GM21529 (cell line): ENCODE measurements around the gene KRTAP15-1.

Experiments used
- ATAC-seq: cut with Tn5 transposase; IDR thresholded peaks from one replicate; pipeline ENCODE4 v1.9.1; 2021; ENCODE audit not compliant: unreplicated experiment

The KRTAP15-1 gene

DNA sequence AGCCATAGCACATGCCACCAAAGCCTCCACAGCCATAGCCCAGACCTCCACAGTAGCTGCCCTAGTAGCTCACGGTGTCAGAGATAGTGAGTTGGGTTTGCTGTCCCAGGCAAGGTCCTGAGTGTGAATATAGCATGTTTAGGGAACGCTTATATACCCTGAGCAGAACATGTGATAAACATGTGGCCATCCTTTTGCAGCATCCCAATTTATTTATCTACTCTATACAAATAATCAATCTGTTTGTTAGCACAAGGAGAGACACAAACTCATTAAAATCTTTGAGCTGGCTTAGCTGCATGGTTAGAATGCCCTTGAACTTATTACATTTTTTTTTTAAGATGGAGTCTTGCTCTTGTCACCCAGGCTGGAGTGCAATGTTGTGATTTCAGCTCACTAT lies 47.3 kb downstream of the KRTAP15-1 start, which contains the start of gene KRTAP19-2:
Gene KRTAP19-2, minus strand, starts transcription at position 101 of the 400 bp plus-strand sequence. Its CDS starts 88 bp downstream, at position 13.
- ATAC-seq: no peak
